DMS 273 (cell line): ENCODE results near the gene RPP14.
A peak's percentile ranks its signal among the peaks of the same experiment; 100 is the strongest.

Experiments
- DNase-seq: peaks from one replicate; lab custom pipeline; 2025; ENCODE audit not compliant: unreplicated experiment; lab: John Stamatoyannopoulos, UW

RPP14 gene

DNA sequence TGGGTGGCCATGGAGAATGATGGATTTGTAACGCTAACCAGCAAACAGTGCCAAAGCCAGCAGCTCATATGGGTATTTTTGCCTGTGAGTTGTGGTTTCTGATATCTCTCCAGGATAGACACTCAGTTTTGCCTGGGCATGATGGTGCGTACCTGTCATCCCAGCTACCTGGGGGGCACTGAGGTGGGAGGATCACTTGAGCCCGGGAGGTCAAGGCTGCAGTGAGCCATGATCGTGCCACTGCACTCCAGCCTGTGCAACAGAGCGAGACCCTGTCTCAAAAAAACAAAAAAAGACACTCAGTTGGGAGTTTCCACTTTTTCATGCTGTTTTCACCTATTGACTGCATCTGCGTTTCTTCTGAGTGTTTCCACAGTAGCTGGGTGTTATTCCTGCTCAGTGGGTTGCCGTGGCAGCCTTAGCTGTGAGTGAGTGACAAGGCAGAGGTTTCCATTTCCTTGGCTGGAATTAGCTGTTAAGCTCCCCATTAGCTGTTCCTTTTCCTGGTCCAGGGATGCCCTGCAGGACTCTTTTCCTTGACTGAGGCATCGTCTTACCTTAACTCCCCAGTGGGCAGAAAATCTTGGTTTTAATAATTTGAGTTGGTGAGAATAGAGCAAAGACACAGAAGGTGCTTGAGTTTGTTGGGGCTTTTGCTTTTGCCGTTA is 14.2 kb upstream of the RPP14 start:
- DNase-seq, result no peak

DNA sequence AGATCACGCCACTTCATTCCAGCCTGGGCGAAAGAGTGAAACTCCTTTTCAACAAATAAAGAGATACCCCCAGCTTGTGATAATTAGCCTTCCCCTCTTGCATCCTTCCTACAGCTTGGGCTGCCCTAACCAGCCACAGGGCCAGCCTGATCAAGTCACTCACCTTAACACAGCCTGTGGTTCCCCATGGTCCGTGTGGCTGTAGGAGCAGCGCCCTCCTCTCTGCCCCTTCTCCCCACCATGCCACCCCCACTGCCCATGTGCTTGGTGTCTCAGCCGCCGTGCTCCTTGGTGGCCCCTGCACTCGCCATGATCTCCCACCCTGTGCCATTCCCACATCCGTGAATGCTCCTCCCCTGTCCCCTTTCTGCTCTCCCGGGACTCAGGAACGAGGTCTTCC is 13.2 kb upstream of the RPP14 start:
- DNase-seq, result no peak

DNA sequence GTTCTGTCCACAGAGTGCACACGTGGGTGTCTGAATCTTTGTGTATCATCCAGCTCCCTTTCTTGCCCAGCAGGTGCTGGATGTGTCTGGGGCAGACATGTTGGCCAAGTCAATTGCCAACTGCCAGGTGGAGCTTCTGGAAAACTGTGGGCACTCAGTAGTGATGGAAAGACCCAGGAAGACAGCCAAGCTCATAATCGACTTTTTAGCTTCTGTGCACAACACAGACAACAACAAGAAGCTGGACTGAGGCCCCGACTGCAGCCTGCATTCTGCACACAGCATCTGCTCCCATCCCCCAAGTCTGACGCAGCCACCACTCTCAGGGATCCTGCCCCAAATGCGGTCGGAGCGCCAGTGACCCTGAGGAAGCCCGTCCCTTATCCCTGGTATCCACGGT is 12.5 kb upstream of the RPP14 start:
- no peak for DNase-seq

- DNase-seq, result no peak
Measured at GRCh38 chr3:58296269-58296668, 9.8 kb upstream of the RPP14 start.

DNA sequence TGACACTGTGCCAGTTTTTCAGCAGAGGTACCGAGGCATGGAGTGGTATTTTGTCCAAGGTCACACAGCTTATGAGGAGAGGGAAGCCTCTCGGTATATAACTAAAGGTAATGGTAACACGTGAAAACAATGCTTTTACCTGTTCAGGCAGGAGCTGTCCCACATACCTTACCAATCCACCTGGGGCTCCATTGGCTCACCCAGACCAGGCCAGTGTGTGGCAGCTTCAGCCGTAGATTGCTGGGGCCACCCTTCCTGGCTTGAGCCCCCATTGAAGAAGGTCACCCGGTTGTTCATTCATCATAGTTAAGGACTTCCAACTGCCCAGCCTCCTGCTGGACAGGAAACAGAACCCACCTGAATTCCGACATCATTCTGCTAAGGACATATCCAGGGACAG is 9.2 kb upstream of the RPP14 start:
- no peak for DNase-seq

GRCh38 chr3:58298190-58298589 is 7.9 kb upstream of the RPP14 start:
- DNase-seq, result no peak

DNA sequence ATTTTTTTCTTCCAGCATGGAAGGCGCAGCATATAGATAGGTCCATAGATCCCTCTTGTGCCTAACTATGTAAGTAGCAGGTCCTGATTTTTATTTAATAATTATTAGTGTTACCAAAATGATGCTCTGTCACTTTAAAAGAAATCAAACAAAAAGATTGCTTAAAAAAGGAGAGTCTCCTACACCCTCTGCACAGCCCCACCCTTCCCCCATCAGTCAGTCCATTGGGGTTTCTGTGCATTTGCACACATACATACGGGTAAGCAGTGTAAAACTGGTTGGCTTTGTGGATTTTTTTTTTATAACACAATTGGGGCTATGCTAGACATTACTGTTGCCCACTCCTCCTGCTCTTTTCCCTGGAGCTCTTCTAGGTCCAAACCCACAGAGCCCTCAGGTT is 7.0 kb upstream of the RPP14 start:
- DNase-seq, result no peak

DNA sequence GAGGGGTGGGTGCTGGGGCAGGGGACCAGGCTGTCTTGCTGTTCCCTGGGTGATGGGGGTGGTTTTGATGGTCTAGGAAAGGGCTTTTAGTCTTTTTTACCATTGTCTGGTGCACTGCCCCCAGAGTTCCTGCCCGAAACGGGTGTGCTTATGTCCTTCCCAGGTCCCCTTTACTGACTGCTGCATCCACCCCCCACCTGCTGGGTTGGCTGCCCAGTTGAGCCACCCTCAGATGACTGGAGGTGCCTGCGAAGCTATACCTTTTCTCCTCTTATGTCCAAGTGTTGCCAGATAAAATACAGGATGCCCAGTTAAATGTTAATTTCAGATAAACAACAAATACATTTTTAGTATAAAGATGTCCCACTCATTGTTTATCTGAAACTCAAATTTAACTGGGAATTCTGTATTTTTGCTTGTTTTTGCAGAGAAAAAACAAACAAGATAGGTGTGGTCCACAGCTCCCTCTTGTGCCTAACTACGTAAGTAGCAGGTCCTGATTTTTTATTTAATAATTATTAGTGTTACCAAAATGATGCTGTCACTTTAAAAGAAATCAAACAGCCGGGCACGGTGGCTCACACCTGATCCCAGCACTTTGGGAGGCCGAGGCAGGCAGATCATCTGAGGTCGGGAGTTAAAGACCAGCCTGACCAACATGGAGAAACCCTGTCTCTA is 6.1 kb upstream of the RPP14 start:
- peak; percentile 37 for DNase-seq

DNA sequence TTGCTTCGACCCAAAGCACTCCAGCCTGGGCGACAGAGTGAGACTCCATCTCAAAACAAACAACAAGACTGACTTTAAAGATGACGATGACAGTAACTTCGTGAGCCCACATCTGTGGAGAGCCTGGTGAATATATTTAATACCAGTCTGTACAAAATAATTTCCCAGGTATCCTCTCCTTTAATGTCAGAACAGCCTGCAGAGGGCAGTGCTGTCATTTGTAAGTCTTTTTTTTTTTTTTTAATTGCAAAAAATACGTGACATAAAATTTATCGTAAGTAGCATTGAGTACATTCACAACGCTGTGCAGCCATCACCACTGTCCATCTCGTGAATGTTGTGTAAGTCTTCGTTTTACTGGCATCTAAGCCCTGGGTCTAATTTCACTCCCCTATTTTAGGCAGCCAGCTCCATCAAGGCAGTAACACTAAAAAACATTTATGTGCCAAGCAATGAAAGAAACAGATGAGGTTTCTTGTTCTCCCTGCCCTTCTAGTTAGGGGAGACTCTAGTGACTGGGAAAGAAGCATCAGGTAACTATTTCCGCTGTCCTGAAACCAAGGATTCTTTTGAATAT is 1.7 kb downstream of the RPP14 start:
- peak; percentile 61 for DNase-seq

- DNase-seq, result peak; percentile 16
Measured at GRCh38 chr3:58308728-58309127, 2.7 kb downstream of the RPP14 start.

DNA sequence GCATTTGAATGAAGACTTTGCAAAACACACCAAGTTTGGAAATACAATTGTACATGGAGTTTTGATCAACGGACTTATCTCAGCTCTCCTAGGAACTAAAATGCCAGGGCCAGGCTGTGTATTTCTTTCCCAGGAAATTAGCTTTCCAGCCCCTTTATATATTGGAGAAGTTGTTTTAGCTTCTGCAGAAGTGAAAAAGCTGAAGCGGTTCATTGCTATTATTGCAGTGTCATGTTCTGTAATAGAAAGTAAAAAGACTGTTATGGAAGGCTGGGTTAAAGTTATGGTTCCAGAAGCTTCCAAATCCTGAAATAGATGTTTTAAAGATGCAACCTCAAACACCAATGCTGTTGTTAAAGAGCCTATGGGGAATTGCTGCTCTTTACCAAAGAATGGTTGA is 11.8 kb downstream of the RPP14 start:
- no peak for DNase-seq

GRCh38 chr3:58321791-58322190 is 15.7 kb downstream of the RPP14 start:
- DNase-seq, result no peak

GRCh38 chr3:58322793-58323192 is 16.7 kb downstream of the RPP14 start:
- no peak for DNase-seq

GRCh38 chr3:58323529-58324390 is 17.7 kb downstream of the RPP14 start:
- no peak for DNase-seq

GRCh38 chr3:58324391-58325390 is 18.6 kb downstream of the RPP14 start:
- no peak for DNase-seq

DNA sequence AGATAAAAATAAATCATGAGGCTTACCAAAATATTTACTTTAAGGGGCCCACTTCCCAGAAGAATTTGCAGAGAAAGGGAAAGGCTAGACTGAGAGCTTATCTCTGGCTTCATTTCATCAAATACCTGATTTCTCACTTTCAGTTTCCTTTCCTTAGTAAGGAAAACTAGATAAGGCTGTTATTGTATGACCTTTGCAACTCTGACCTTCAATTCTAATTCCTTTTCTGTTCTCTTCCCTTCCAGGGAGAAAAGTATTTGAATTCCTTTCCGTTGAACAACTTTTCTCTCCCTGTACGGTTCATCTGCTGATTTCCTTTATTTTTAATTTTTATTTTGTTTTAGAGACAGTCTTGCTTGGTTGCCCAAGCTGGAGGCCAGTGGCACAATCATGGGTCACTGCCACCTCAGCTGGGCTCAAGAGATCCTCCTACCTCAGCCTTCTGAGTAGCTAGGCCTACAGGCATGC is 19.5 kb downstream of the RPP14 start:
- DNase-seq, result no peak

GRCh38 chr3:58326267-58326900 is 20.3 kb downstream of the RPP14 start:
- DNase-seq, result no peak

GRCh38 chr3:58329150-58329921 is 23.3 kb downstream of the RPP14 start:
- DNase-seq, result no peak

- DNase-seq, result no peak
Measured at GRCh38 chr3:58329922-58330413, 23.9 kb downstream of the RPP14 start.
